HG02885 (cell line): ENCODE measurements around the gene GRHL1.
"Not testable (repeated sequence)": the region's sequence is repeated elsewhere in the genome, so short reads cannot be mapped to it uniquely, and the experiment has no call there.

Experiments
- ATAC-seq: cut with Tn5 transposase; IDR thresholded peaks from one replicate; pipeline ENCODE4 v1.9.1; 2021; ENCODE audit warnings: mild to moderate bottlenecking; ENCODE audit not compliant: unreplicated experiment, poor library complexity

The GRHL1 gene

DNA sequence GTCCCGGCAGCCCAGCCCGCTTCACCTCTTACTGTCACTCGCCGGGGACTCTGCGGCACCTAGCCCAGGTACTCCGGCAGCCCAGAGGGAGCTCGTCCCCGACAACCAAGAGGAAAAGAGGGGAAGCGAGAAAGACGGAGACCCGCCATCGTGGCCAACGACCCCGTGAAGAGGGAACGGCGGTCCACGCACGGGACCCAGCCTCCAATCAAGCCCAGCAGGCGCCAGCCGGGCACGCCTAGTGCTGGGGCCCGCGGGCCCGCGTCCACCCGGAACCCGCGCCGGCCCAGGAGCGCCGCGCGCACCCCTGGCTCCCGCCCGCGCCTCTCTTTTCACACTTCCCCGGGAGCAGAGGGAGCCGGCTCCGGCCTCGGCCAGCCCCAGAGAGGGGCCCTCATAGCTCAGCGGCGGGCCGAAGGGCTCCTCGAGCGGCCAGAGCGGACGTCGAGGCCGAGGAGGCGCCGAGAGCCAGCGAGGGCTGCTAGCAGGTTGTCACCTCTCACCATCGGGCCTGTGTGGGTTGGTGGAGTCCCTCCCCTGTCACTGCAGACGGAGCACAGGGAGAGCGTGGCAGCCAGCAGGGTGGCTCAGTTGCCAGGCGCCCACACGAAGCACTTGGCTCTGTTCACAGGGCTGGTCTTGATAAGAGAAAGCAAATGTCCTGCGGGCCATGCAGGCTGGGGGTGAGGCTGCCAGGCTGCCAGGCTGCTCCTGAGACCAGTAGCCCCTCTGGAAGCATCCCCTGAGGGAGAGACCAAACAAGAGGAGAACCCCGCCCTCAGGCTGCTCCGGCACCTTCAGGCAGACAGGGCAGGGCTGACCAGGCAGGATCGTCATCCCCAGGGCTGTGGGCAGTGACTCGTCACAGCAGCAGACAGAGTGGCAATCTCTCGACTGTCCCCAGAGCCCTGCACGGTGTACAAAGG, 55.0 kb downstream of the GRHL1 start:
- ATAC-seq, result no peak

DNA sequence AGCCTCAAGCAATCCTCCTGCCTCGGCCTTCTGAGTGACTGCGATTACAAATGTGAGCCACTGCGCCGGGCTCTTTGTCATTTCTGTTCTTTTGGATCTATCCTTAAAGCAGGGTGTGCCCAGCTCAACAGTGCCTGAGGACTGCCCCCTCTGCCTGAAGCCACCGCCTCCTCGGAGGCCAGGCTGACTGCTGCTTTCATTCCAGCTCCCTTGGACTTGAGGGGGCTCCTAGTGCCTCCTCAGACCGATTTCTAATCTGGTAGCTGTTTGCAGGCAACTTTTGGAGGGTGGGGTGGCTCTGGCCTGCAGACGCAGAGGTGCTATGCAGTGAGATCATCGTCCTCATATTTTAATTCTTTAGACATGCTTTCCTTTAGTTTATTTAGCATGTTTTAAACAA, 55.9 kb downstream of the GRHL1 start:
- no peak for ATAC-seq

DNA sequence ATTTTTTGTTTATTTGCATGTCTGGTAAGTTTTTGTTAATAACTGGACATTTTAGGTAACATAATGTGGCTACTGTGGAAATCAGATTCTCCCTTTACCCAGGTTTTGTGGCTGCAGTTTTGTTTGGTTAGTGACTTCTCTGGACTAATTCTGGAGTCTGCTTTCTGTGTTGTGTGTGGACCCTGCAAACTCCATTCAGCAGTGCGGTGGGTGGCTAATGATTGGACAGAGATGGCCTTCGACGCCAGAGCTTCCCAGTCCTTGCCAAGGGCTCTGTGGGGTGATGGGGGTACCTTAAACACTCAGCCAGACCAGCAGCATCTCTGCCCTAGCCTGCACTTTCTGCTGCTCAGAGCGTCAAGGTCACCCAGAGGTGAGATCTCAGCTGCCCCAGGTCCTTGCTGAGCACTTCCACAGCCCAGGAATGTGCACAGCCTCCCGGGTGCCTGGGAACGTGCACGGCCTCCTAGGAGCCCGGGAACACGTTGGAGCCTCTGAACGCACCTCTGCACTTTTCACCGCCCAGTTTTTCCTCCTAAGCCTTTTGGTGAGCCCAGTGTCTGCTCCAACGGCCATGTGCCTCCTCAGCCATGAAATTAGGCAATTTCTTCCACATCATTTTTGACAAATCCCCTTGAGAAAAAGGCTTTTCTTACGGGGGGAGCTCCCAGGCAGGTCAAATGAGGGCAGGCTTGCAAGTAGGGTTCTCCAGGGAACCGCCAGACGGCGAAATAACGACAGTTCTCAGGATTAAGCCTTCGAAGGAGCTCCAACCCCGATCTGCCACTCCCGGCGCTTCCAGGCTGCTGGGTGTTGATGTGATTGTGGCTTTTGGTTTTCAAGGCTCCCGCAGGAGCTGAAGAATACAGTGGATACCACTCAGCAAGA, 56.7 kb downstream of the GRHL1 start:
- no peak for ATAC-seq

DNA sequence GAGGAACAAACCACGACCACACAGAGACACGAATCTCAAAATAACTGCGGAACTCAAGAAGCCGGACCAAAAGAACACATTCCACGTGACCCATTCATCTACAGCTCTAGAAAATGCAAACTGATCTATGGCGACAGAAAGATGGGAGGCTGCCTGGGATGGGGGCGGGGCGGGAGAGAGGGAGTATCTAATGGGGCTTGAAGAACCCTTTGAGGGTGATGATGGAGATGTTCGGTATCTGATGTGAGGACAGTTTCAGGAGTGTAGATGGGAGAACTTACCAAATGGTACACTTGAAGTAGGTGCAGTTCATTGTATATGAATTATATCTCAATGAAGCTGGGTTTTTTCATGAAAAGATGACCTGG, 57.3 kb downstream of the GRHL1 start:
- no peak for ATAC-seq

DNA sequence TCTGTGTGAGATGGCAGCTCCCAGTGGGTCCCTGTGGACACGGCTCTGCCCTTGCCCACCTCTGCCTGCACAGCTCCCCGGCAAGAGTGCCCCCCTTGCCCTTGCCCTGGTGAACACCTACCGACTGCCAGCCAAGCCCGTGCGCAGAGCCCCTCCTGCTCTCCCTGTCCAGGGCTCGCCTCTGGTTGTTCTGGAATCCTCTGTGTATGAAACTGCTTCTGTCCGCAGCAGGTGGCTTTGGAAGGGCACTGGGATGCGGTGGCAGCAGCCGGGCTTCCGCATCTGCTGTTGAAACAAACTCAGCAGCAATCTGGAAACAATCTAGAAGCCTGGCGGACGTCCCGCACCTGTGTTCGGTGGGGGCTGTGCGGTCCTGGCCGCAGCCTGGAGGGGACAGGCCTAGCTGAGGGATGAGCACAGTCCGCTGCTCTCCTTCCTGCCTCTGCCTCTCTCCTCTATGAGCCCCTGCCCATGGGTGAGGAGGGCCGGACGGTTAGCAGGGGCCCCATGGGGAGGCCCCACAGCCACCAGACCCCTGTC, 57.8 kb downstream of the GRHL1 start:
- no peak for ATAC-seq

DNA sequence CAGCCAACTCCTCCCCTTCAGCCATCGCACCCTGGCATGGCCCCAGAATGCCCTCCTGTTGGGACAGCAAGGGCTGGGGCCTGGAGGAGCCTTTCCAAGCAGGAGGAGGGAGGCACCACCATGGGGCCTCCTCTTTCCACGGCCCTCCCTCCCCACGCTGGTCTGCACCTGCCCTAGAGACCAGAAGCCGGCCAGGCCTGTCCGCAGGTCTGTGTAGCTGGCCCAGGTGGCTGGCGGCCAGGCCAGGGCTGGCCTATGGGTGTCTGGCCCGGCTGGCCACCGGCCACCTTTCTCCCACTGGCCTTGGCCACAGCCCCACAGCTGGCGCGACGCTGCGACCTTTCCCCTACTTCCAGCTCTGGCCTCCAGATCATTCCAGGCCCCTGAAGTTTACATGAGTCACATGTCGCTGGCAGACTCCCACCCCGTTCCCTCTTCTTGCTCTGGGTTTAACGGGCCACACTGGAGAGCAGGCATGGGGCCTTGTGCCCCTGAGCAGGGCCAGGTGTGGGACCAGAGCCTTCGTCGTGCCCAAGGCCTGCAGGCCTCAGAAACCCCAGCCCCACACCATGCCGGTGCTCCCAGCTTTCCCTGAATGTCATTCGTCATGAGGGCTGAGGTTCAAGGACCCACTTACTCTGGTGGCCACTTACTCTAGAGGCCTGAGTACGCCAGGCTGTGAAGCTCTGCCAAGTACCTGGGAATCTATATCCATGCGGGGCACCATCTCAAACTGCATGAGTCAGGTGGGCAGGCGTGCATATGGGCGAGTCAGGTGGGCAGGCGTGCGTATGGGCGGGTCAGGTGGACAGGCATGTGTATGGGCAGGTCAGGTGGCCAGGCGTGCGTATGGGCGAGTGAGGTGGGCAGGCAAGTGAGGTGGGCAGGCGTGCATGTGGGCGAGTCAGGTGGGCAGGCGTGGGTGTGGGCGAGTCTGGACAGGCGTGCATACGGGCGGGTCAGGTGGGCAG, 58.6 kb downstream of the GRHL1 start:
- no peak for ATAC-seq

DNA sequence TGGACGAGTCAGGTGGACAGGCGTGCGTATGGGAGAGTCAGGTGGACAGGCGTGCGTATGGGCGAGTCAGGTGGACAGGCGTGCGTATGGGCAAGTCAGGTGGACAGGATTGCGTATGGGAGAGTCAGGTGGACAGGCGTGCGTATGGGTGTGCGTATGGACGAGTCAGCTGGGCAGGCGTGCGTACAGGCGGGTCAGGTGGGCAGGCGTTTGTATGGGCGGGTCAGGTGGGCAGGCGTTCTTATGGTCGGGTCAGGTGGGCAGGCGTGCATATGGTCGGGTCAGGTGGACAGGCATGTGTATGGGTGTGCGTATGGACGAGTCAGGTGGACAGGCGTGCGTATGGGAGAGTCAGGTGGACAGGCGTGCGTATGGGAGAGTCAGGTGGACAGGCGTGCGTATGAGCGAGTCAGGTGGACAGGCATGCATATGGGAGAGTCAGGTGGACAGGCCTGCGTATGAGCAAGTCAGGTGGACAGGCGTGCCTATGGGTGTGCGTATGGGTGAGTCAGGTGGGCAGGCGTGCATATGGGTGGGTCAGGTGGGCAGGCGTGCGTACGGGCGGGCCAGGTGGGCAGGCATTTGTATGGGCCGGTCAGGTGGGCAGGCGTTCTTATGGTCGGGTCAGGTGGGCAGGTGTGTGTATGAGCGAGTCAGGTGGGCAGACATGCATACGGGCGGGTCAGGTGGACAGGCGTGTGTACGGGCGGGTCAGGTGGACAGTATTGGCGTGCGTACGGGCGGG, 59.5 kb downstream of the GRHL1 start:
- not testable (repeated sequence) for ATAC-seq

DNA sequence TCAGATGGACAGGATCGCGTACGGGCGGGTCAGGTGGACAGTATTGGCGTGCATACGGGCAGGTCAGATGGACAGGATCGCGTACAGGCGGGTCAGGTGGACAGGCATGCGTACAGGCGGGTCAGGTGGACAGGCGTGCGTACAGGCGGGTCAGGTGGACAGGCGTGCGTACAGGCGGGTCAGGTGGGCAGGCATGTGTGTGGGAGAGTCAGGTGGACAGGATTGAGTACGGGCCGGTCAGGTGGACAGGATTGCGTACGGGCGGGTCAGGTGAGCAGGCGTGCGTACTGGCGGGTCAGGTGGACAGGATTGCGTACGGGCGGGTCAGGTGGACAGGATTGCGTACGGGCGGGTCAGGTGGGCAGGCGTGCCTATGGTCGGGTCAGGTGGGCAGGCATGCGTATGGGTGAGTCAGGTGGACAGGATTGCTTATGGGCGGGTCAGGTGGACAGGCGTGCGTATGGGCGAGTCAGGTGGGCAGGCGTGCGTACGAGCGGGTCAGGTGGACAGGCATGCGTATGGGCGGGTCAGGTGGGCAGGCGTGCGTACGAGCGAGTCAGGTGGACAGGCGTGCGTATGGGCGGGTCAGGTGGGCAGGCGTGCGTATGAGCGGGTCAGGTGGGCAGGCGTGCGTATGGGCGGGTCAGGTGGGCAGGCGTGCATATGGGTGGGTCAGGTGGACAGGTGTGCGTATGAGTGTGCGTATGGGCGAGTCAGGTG, 60.3 kb downstream of the GRHL1 start:
- ATAC-seq, result not testable (repeated sequence)

DNA sequence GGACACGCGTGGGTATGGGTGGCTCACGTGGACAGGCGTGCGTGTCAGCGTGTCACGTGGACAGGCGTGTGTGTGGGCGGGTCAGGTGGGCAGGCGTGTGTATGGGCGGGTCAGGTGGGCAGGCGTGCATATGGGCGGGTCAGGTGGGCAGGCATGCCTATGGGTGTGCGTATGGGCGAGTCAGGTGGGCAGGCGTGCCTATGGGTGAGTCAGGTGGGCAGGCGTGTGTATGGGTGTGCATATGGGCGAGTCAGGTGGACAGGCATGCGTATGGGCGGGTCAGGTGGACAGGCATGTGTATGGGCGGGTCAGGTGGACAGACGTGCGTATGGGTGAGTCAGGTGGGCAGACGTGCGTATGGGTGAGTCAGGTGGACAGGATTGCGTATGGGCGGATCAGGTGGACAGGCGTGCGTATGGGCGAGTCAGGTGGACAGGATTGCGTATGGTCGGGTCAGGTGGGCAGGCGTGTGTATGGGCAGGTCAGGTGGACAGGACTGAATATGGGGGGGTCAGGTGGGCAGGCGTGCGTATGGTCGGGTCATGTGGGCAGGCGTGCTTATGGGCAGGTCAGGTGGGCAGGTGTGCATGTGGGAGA, 61.0 kb downstream of the GRHL1 start:
- ATAC-seq, result not testable (repeated sequence)

DNA sequence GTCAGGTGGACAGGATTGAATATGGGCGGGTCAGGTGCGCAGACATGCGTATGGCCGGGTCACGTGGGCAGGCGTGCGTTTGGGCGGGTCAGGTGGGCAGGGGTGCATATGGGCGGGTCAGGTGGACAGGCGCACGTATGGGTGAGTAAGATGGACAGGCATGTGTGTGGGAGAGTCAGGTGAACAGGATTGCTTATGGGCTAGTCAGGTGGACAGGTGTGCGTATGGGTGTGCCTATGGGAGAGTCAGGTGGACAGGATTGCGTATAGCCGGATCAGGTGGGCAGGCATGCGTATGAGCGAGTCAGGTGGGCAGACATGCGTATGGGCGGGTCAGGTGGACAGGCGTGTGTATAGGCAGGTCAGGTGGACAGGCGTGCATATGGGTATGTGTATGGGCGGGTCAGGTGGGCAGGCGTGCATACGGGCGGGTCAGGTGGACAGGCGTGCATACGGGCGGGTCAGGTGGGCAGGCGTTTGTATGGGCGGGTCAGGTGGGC, 61.5 kb downstream of the GRHL1 start:
- no peak for ATAC-seq

DNA sequence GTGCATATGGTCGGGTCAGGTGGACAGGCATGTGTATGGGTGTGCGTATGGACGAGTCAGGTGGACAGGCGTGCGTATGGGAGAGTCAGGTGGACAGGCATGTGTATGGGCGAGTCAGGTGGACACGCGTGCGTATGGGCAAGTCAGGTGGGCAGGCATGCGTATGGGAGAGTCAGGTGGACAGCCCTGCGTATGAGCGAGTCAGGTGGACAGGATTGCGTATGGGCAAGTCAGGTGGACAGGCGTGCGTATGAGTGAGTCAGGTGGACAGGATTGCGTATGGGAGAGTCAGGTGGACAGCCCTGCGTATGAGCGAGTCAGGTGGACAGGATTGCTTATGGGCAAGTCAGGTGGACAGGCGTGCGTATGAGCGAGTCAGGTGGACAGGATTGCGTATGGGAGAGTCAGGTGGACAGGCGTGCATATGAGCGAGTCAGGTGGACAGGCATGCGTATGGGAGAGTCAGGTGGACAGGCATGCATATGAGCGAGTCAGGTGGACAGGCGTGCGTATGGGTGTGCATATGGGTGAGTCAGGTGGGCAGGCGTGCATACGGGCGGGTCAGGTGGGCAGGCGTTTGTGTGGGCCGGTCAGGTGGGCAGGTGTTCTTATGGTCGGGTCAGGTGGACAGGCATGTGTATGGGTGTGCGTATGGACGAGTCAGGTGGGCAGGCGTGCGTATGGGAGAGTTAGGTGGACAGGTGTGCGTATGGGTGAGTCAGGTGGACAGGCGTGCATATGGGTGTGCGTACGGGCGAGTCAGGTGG, 62.3 kb downstream of the GRHL1 start:
- ATAC-seq, result not testable (repeated sequence)

DNA sequence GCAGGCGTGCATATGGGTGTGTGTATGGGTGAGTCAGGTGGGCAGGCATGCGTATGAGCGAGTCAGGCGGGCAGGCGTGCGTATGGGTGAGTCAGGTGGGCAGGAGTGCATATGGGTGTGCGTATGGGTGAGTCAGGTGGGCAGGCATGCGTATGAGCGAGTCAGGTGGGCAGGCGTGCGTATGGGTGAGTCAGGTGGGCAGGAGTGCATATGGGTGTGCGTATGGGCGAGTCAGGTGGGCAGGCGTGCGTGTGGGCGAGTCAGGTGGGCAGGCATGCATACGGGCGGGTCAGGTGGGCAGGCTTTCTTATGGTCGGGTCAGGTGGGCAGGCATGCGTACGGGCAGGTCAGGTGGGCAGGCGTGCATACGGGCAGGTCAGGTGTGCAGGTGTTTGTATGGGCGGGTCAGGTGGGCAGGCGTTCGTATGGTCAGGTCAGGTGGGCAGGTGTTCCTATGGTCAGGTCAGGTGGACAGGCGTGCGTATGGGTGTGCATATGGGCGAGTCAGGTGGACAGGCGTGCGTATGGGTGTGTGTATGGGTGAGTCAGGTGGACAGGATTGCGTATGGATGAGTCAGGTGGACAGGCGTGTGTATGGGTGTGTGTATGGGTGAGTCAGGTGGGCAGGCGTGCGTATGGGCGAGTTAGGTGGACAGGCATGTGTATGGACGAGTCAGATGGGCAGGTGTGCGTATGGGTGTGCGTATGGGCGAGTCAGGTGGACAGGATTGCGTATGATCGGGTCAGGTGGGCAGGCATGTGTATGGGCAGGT, 63.1 kb downstream of the GRHL1 start:
- no peak for ATAC-seq

DNA sequence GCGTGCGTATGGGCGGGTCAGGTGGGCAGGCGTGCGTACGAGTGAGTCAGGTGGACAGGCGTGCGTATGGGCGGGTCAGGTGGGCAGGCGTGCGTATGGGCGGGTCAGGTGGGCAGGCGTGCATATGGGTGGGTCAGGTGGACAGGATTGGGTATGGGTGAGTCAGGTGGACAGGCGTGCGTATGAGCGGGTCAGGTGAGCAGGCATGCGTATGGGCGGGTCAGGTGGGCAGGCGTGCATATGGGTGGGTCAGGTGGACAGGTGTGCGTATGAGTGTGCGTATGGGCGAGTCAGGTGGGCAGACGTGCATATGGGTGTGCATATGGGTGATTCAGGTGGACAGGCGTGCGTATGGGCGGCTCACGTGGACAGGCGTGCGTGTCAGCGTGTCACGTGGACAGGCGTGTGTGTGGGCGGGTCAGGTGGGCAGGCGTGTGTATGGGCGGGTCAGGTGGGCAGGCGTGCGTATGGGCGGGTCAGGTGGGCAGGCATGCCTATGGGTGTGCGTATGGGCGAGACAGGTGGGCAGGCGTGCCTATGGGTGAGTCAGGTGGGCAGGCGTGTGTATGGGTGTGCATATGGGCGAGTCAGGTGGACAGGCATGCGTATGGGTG, 64.0 kb downstream of the GRHL1 start:
- ATAC-seq, result not testable (repeated sequence)

DNA sequence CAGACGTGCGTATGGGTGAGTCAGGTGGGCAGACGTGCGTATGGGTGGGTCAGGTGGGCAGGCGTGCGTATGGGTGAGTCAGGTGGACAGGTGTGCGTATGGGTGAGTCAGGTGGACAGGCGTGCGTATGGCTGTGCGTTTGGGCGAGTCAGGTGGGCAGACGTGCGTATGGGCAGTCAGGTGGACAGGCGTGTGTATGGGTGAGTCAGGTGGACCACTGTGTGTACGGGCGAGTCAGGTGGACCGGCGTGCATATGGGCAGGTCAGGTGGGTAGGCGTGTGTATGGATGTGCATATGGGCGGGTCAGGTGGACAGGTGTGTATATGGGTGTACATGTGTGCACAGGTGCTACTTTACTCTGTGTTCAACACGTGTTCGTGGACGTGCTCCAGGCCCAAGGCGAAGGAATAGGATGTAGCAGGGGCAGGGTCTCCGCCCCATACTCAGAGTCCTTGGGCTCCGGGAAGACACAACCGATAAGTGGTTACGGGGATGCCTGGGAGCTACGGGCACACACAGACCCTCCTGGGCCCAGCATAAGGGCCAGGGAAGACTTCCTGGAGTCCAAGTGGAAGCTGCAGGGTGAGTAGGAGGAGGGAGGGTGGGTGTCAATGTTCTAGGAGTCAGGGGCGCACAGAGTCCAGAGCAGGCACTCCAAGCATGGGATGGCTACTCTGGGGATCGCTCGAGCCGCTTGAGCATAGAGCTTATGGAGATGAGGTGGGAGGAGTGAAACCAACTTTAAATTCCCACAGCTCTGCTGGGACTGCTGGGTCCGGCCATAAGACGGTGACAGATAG, 64.7 kb downstream of the GRHL1 start:
- no peak for ATAC-seq

DNA sequence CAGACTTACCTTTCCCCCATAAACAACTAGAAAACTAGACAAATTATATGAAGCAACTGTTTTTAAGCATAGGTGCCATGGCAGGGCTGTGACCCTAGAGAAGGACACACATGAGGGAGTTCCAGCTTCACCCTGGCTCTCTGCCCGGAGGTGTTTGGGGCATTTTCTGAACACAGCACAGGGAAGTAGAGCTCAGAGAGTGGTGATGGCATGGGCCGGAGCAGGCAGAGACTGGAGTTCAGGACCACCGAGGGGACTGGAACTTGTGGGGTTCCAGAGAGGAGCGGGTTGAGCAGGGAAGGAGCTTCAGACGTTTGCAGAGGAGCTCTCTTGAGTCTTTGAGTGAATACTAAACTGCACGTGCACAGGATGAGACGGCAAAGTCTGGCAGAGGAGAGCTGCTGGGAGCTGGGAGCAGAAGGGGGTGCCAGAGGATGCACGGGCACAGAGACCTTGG, 65.3 kb downstream of the GRHL1 start:
- ATAC-seq, result no peak
